Neural cell (in vitro differentiated cells): ENCODE data around the gene ANKRD34B. TPM values are rescaled to one million over a fixed set of nuclear protein-coding genes. Genes with fewer than 3 reads are reported as not detected.

Experiments
- H2AFZ ChIP-seq: fragments of 200-600, 300-800 bp; sonication (generic), shearing (Covaris generic); 2 replicates; pipeline ENCODE4 v1.6.0; 2014; ENCODE audit warnings: low read depth, mild to moderate bottlenecking, antibody characterized with exemption, low read length, moderate library complexity
- H3F3A ChIP-seq: fragments of 200-600 bp; shearing (Covaris generic); 2 replicates; pipeline ENCODE4 v1.6.1; 2016; ENCODE audit warnings: mild to moderate bottlenecking, moderate library complexity, mixed read lengths, antibody characterized with exemption, low read length; ENCODE audit not compliant: insufficient read depth, poor library complexity, severe bottlenecking
- H3K27ac ChIP-seq: fragments of 200-600, 300-800 bp; sonication (generic), shearing (Covaris generic); 2 replicates; pipeline ENCODE4 v1.5.1; 2014; ENCODE audit warnings: mild to moderate bottlenecking, low read length, moderate library complexity
- H3K27me3 ChIP-seq: fragments of 300-800, 200-600 bp; sonication (generic), shearing (Covaris generic); 2 replicates; pipeline ENCODE4 v1.6.0; 2014; ENCODE audit warnings: mild to moderate bottlenecking, low read depth, low read length, moderate library complexity; ENCODE audit not compliant: insufficient read depth
- H3K36me3 ChIP-seq: fragments of 300-800, 200-600 bp; sonication (generic), shearing (Covaris generic); 2 replicates; pipeline ENCODE4 v1.5.1; 2014; ENCODE audit warnings: mild to moderate bottlenecking, antibody characterized with exemption, low read length, moderate library complexity; ENCODE audit not compliant: insufficient read depth
- H3K4me2 ChIP-seq: fragments of 300-800, 200-600 bp; sonication (generic), shearing (Covaris generic); 2 replicates; pipeline ENCODE4 v1.6.0; 2014; ENCODE audit warnings: mild to moderate bottlenecking, low read length
- H3K4me3 ChIP-seq: fragments of 300-800, 200-600 bp; sonication (generic), shearing (Covaris generic); 2 replicates; pipeline ENCODE4 v1.5.1; 2014; ENCODE audit warnings: mild to moderate bottlenecking, low read length, moderate library complexity
- H3K79me2 ChIP-seq: fragments of 200-600 bp; shearing (Covaris generic); replicated peaks from 2 replicates; pipeline ENCODE4 v1.6.0; 2014; ENCODE audit warnings: mild to moderate bottlenecking, low read length, moderate library complexity; ENCODE audit not compliant: insufficient read depth
- H3K9ac ChIP-seq: fragments of 300-800, 200-600 bp; sonication (generic), shearing (Covaris generic); 2 replicates; pipeline ENCODE4 v1.6.1; 2016; ENCODE audit warnings: mild to moderate bottlenecking, low read length, mixed read lengths
- H3K9me2 ChIP-seq: fragments of 200-600 bp; shearing (Covaris generic); 2 replicates; pipeline ENCODE4 v1.6.1; 2016; ENCODE audit warnings: mild to moderate bottlenecking, low read length, mixed read lengths; ENCODE audit not compliant: insufficient read depth
- H3K9me3 ChIP-seq: fragments of 200-600, 300-800 bp; sonication (generic), shearing (Covaris generic); 2 replicates; pipeline ENCODE4 v1.6.1; 2016; ENCODE audit warnings: mild to moderate bottlenecking, mixed run types, low read length, moderate library complexity, mixed read lengths
- H4K20me1 ChIP-seq: fragments of 200-600 bp; shearing (Covaris generic); 2 replicates; pipeline ENCODE4 v1.6.1; 2016; ENCODE audit warnings: mild to moderate bottlenecking, mixed run types; ENCODE audit not compliant: insufficient read depth
- EP300 ChIP-seq: fragments of 450-650 bp; conservative IDR thresholded peaks from 2 replicates; pipeline ENCODE4 v1.6.1; 2014; ENCODE audit warnings: antibody characterized with exemption, mild to moderate bottlenecking, moderate library complexity; ENCODE audit not compliant: poor library complexity, severe bottlenecking
- EZH2 ChIP-seq: fragments of 200-600, 300-800 bp; shearing (Covaris generic), sonication (generic); IDR thresholded peaks from 2 replicates; pipeline ENCODE4 v1.6.1; 2014; ENCODE audit warnings: antibody characterized with exemption, low read length, borderline replicate concordance, mild to moderate bottlenecking; ENCODE audit not compliant: insufficient read depth, poor library complexity, severe bottlenecking
- MXI1 ChIP-seq: fragments of 450-650 bp; conservative IDR thresholded peaks from 2 replicates; pipeline ENCODE4 v1.6.1; 2014; ENCODE audit warnings: antibody characterized with exemption, mild to moderate bottlenecking; ENCODE audit not compliant: poor library complexity, severe bottlenecking
- POLR2AphosphoS5 ChIP-seq: IDR thresholded peaks from 2 replicates; pipeline ENCODE4 v1.6.1; 2012
- RAD21 ChIP-seq: fragments of 450-650 bp; conservative IDR thresholded peaks from 2 replicates; pipeline ENCODE4 v1.6.1; 2014; ENCODE audit warnings: antibody characterized with exemption, mild to moderate bottlenecking, moderate library complexity
- SMC3 ChIP-seq: fragments of 450-650 bp; conservative IDR thresholded peaks from 2 replicates; pipeline ENCODE4 v1.6.1; 2014; ENCODE audit warnings: antibody characterized with exemption, mild to moderate bottlenecking, moderate library complexity; ENCODE audit not compliant: poor library complexity
- TAF1 ChIP-seq: IDR thresholded peaks from 2 replicates; pipeline ENCODE4 v1.6.1; 2012; ENCODE audit warnings: low read depth
- polyA plus RNA-seq: library from polyadenylated mRNA; depleted of rRNA; stranded (reverse); fragments of >200 nt; gene quantifications from 2 replicates; pipeline ENCODE4 v1.2.3, GENCODE V29; 2014
- TF ChIP-seq, protein P1 (sequence below): fragments of 450-650 bp; IDR thresholded peaks from 2 replicates; pipeline ENCODE4 v1.5.1; 2014; ENCODE audit warnings: antibody characterized with exemption, mild to moderate bottlenecking, moderate library complexity; ENCODE audit not compliant: poor library complexity, severe bottlenecking
- TF ChIP-seq, protein P2 (sequence below): IDR thresholded peaks from 2 replicates; pipeline ENCODE4 v1.6.1; 2012; ENCODE audit warnings: borderline replicate concordance

The ANKRD34B gene
- polyA plus RNA-seq, 1 donor from 2014 or later: 0.32 TPM

DNA sequence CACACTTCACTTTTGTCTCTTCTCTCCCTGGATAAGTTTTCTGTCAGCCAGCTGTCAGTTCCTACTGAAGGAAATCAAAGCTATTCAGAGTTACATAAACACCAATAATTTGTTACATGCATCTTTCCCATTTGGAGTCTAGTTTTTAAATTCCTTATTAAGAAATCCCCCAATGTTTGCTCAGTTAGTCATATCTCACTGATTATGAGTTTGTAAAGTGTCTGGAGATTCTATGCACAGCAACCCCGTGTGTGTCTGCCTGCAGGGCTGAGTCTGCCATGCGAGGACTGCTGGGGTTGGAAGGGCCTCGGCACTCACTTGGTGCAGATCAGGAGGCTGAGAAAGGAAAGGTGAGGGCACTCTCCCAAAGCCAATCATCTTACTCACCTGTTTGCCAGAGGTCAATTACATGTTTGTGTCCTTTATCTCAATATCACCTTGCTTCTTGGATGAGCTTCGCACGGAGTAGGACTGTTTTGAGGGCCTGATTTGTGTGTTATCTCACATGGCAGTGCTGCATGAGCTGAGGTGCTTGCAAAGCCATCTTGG is 3.3 kb downstream of the ANKRD34B start:
- H3K9ac ChIP-seq: no peak overlapping the region
- no peaks in the 10 kb centered on the region for H3K79me2 ChIP-seq
- TF ChIP-seq EZH2 (no peak), RAD21 (no peak), MXI1 (no peak), EP300 (no peak), POLR2AphosphoS5 (no peak), SMC3 (no peak), TAF1 (no peak)
- TF ChIP-seq, protein P1, sequence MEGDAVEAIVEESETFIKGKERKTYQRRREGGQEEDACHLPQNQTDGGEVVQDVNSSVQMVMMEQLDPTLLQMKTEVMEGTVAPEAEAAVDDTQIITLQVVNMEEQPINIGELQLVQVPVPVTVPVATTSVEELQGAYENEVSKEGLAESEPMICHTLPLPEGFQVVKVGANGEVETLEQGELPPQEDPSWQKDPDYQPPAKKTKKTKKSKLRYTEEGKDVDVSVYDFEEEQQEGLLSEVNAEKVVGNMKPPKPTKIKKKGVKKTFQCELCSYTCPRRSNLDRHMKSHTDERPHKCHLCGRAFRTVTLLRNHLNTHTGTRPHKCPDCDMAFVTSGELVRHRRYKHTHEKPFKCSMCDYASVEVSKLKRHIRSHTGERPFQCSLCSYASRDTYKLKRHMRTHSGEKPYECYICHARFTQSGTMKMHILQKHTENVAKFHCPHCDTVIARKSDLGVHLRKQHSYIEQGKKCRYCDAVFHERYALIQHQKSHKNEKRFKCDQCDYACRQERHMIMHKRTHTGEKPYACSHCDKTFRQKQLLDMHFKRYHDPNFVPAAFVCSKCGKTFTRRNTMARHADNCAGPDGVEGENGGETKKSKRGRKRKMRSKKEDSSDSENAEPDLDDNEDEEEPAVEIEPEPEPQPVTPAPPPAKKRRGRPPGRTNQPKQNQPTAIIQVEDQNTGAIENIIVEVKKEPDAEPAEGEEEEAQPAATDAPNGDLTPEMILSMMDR: no peak
- TF ChIP-seq, protein P2, sequence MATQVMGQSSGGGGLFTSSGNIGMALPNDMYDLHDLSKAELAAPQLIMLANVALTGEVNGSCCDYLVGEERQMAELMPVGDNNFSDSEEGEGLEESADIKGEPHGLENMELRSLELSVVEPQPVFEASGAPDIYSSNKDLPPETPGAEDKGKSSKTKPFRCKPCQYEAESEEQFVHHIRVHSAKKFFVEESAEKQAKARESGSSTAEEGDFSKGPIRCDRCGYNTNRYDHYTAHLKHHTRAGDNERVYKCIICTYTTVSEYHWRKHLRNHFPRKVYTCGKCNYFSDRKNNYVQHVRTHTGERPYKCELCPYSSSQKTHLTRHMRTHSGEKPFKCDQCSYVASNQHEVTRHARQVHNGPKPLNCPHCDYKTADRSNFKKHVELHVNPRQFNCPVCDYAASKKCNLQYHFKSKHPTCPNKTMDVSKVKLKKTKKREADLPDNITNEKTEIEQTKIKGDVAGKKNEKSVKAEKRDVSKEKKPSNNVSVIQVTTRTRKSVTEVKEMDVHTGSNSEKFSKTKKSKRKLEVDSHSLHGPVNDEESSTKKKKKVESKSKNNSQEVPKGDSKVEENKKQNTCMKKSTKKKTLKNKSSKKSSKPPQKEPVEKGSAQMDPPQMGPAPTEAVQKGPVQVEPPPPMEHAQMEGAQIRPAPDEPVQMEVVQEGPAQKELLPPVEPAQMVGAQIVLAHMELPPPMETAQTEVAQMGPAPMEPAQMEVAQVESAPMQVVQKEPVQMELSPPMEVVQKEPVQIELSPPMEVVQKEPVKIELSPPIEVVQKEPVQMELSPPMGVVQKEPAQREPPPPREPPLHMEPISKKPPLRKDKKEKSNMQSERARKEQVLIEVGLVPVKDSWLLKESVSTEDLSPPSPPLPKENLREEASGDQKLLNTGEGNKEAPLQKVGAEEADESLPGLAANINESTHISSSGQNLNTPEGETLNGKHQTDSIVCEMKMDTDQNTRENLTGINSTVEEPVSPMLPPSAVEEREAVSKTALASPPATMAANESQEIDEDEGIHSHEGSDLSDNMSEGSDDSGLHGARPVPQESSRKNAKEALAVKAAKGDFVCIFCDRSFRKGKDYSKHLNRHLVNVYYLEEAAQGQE: no peak
- H3K9me2 ChIP-seq: no peaks in the 10 kb centered on the region
- no peaks in the 10 kb centered on the region for H4K20me1 ChIP-seq
- no peaks in the 10 kb centered on the region for H3K36me3 ChIP-seq
- H3K27ac ChIP-seq: no peak overlapping the region
- H2AFZ ChIP-seq: no peak overlapping the region
- H3K27me3 ChIP-seq: peaks cover 43% of the 10 kb centered on the region
- no peak overlapping the region for H3K4me3 ChIP-seq
- H3K4me2 ChIP-seq: no peak overlapping the region
- no peaks in the 10 kb centered on the region for H3F3A ChIP-seq
- H3K9me3 ChIP-seq: no peaks in the 10 kb centered on the region

DNA sequence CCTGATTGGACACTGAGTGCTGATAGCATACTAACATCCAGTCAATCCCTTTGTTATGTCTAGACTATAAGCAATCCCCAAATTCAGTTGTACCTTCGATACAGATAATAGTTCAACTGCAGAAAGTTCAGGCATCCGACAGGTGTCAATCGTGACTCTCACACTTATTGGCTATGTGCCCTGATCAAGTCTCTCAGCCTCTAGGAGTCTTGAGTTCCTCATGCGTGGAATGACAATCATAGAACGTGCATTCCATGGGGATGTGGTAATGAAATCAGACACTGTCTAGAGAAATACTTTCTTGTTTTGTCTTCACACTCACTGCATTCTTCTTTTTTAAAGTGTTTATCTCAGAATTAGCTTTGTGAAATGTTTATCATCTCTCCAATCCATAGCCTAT is 4.8 kb downstream of the ANKRD34B start:
- H3K27me3 ChIP-seq: peaks cover 28% of the 10 kb centered on the region
- no peaks in the 10 kb centered on the region for H3K36me3 ChIP-seq
- H3K9me3 ChIP-seq: no peaks in the 10 kb centered on the region
- H3F3A ChIP-seq: no peaks in the 10 kb centered on the region
- H3K4me3 ChIP-seq: no peak overlapping the region
- H3K27ac ChIP-seq: no peak overlapping the region
- no peaks in the 10 kb centered on the region for H3K79me2 ChIP-seq
- H3K9ac ChIP-seq: no peak overlapping the region
- no peaks in the 10 kb centered on the region for H4K20me1 ChIP-seq
- TF ChIP-seq MXI1: no peak
- TF ChIP-seq POLR2AphosphoS5: no peak
- no peak for TF ChIP-seq TAF1
- no peak for TF ChIP-seq RAD21
- TF ChIP-seq SMC3: no peak
- no peaks in the 10 kb centered on the region for H3K9me2 ChIP-seq
- H2AFZ ChIP-seq: no peak overlapping the region
- no peak overlapping the region for H3K4me2 ChIP-seq
